ENCODE data around the gene FMO2.

GRCh38 chr1:171257607-171258076 lies 72.5 kb downstream of the FMO2 start:
- TF ChIP-seq CREB1 (IDR thresholded peaks at IDR 0.05; ENCODE audit: low read depth), result no peak
- TF ChIP-seq MAX (IDR thresholded peaks at IDR 0.05), result no peak
- TF ChIP-seq REST (IDR thresholded peaks at IDR 0.05; ENCODE audit: low read depth), result no peak
- no peak for TF ChIP-seq EGR1 (IDR thresholded peaks at IDR 0.05)
- no peak for TF ChIP-seq YY1 (IDR thresholded peaks at IDR 0.05; ENCODE audit: low read depth)
- TF ChIP-seq CEBPB (IDR thresholded peaks at IDR 0.05), result no peak
- TF ChIP-seq RAD21 (IDR thresholded peaks at IDR 0.05; ENCODE audit: low read depth), result no peak
- no peak for TF ChIP-seq TAF1 (IDR thresholded peaks at IDR 0.05; ENCODE audit: low read depth)
- no peak for TF ChIP-seq ZBTB7A (IDR thresholded peaks at IDR 0.05; ENCODE audit: low read depth)
- TF ChIP-seq NFIC (IDR thresholded peaks at IDR 0.05), result no peak
- TF ChIP-seq TCF12 (IDR thresholded peaks at IDR 0.05; ENCODE audit: low read depth), result no peak
- no peak for TF ChIP-seq EP300 (IDR thresholded peaks at IDR 0.05; ENCODE audit: borderline replicate concordance)
- no peak for TF ChIP-seq USF1 (IDR thresholded peaks at IDR 0.05)
